ENCODE measurements around the gene RHBDD3. TPM values are rescaled to one million over a fixed set of nuclear protein-coding genes. Genes with fewer than 3 reads are reported as not detected.
A peak's percentile ranks its signal among the peaks of the same experiment; 100 is the strongest.

Gene RHBDD3
- total RNA-seq, 3 donors from 2014 or later (not counting 1 experiment from before 2014, with no cell fraction given): 16.6 to 20.9 (median 17.9) TPM

DNA sequence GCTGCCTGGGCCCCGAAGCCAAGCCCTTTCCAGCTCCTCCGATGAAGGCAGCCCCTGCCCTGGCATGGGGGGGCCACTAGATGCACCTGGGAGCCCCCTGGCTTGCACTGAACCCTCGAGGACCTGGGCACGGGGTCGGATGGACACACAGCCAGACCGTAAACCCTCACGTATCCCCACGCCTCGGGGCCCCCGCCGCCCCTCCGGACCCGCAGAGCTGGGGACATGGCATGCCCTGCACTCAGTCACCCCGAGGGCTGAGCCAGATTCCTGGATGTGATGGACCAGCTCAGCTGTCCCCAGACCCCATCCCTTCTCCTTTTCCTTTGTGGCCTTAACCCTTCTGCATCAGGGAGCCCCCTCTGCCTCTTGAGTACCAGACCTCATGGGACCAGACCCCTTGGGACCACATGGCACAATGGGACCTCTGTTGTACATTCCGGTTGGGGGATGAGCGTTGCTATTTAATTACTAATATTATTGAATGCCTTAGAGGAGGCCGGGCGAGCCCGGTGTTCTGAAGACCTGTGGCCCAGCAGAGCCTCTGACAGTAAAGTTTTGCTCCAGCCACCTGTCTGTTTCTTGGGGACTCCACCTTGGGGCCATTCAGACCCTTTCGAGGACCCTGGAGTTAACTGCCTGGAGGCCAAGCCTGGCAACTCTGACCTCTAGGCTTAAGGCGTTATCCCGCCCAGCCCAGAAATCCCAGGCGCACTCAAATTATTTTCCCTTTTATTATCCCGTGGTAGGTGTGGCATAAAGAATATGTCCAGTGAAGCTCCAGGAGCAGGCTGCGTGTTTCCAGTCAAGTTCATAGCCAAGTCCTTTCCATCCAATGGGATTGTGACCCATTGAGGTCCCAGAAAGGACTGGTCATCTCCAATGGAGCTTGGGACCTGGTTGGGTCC is 44.7 kb upstream of the RHBDD3 start:
- peaks cover 37% of the 10 kb centered on the region for H3K4me1 ChIP-seq (ENCODE audit: control insufficient read depth, insufficient read depth, low read length)
- H3K4me3 Mint-ChIP-seq: no peak overlapping the region

DNA sequence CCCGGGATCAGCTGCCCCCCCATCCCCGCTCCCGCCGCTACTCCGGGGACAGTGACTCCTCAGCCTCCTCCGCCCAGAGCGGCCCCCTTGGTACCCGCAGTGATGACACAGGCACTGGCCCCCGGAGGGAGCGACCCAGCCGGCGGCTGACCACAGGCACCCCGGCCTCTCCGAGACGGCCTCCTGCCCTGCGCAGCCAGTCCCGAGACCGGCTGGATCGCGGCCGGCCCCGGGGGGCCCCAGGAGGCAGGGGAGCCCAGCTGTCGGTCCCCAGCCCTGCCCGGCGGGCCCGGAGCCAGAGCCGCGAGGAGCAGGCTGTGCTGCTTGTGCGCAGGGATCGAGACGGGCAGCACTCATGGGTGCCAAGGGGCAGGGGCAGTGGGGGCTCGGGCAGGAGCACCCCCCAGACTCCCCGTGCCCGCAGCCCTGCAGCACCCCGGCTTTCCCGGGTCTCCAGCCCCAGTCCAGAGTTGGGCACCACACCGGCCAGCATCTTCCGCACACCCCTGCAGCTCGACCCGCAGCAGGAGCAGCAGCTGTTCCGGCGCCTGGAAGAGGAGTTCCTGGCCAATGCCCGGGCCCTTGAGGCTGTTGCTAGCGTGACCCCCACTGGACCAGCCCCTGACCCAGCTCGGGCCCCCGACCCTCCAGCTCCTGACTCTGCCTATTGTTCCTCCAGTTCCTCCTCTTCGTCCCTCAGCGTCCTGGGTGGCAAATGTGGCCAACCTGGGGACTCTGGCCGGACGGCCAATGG is 43.9 kb upstream of the RHBDD3 start:
- no peaks in the 10 kb centered on the region for H3K36me3 ChIP-seq (ENCODE audit: control insufficient read depth, insufficient read depth, low read length)
- H3K4me3 ChIP-seq (ENCODE audit: low read length): no peak overlapping the region
- H3K27ac ChIP-seq (ENCODE audit: low read length): no peak overlapping the region
- intact Hi-C loops (cut with micrococcal nuclease): no loop called here
- H3K27me3 ChIP-seq (ENCODE audit: control insufficient read depth, insufficient read depth, low read length): peaks cover 27% of the 10 kb centered on the region
- DNase-seq (no peak), ATAC-seq (no peak)
- H3K9me3 ChIP-seq (ENCODE audit: control insufficient read depth, insufficient read depth, low read length): no peaks in the 10 kb centered on the region
- H3K27ac Mint-ChIP-seq: no peak overlapping the region
- no peak overlapping the region for H3K4me3 Mint-ChIP-seq
- H3K36me3 Mint-ChIP-seq: no peaks in the 10 kb centered on the region
- H3K9me3 Mint-ChIP-seq: no peaks in the 10 kb centered on the region
- 82% methylated on average over 50 of the region's 50 CpGs for WGBS (ENCODE audit: insufficient coverage)
- TF ChIP-seq, protein P1, sequence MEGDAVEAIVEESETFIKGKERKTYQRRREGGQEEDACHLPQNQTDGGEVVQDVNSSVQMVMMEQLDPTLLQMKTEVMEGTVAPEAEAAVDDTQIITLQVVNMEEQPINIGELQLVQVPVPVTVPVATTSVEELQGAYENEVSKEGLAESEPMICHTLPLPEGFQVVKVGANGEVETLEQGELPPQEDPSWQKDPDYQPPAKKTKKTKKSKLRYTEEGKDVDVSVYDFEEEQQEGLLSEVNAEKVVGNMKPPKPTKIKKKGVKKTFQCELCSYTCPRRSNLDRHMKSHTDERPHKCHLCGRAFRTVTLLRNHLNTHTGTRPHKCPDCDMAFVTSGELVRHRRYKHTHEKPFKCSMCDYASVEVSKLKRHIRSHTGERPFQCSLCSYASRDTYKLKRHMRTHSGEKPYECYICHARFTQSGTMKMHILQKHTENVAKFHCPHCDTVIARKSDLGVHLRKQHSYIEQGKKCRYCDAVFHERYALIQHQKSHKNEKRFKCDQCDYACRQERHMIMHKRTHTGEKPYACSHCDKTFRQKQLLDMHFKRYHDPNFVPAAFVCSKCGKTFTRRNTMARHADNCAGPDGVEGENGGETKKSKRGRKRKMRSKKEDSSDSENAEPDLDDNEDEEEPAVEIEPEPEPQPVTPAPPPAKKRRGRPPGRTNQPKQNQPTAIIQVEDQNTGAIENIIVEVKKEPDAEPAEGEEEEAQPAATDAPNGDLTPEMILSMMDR (IDR thresholded peaks at IDR 0.05): no peak
- peaks cover 29 to 41% of the 10 kb centered on the region in 2 donors for H3K27me3 Mint-ChIP-seq (ENCODE audit: low read depth in 2 of 2)
- peaks cover 9 to 24% of the 10 kb centered on the region in 2 donors for H3K4me1 Mint-ChIP-seq
- H3K4me1 ChIP-seq (ENCODE audit: control insufficient read depth, insufficient read depth, low read length): peaks cover 38% of the 10 kb centered on the region

More for the DNA sequence above, 44.7 kb upstream of the RHBDD3 start:
- Mint-ChIP-seq H3K9me3 (no peaks in the 10 kb centered on the region), H3K27me3 (ENCODE audit: low read depth in 2 of 2) (peaks cover 36 to 42% of the 10 kb centered on the region in 2 donors), H3K4me1 (peaks cover 9 to 20% of the 10 kb centered on the region in 2 donors), H3K27ac (no peak overlapping the region), H3K36me3 (no peaks in the 10 kb centered on the region)
- intact Hi-C loops (cut with micrococcal nuclease): no loop called here
- ATAC-seq (no peak), DNase-seq (no peak)
- TF ChIP-seq, protein P1 (IDR thresholded peaks at IDR 0.05): no peak
- H3K27me3 ChIP-seq (ENCODE audit: control insufficient read depth, insufficient read depth, low read length): peaks cover 26% of the 10 kb centered on the region
- no peak overlapping the region for H3K27ac ChIP-seq (ENCODE audit: low read length)
- WGBS (ENCODE audit: insufficient coverage): 92% methylated on average over 25 of the region's 25 CpGs
- H3K9me3 ChIP-seq (ENCODE audit: control insufficient read depth, insufficient read depth, low read length): no peaks in the 10 kb centered on the region
- no peak overlapping the region for H3K4me3 ChIP-seq (ENCODE audit: low read length)
- H3K36me3 ChIP-seq (ENCODE audit: control insufficient read depth, insufficient read depth, low read length): no peaks in the 10 kb centered on the region

DNA sequence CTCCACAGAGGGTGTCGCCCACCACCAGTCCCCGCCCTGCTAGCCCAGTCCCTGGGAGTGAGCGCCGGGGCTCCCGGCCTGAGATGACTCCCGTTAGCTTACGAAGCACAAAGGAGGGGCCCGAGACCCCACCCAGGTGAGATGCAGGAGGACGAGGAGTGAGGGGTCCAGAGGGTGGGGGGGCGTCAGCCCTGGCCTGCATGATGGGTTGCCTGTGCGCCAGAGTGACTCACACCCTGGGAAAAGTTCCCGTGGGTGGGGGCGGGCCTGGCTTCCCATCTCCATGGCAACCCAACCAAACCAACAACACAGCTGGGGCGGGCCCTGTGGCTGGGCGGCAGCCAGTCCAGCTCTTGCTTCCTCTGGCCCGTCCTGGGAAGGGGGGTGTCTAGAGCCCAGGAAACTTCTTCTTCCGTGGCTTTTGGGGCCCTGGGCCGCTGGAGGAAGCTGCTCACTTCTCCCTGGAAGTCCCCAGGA is 43.1 kb upstream of the RHBDD3 start:
- TF ChIP-seq, protein P1 (IDR thresholded peaks at IDR 0.05): no peak
- H3K4me1 Mint-ChIP-seq: peaks cover 9 to 32% of the 10 kb centered on the region in 2 donors
- Histone ChIP-seq H3K4me3 (ENCODE audit: low read length) (no peak overlapping the region), H3K36me3 (ENCODE audit: control insufficient read depth, insufficient read depth, low read length) (no peaks in the 10 kb centered on the region), H3K9me3 (ENCODE audit: control insufficient read depth, insufficient read depth, low read length) (no peaks in the 10 kb centered on the region), H3K4me1 (ENCODE audit: control insufficient read depth, insufficient read depth, low read length) (peaks cover 45% of the 10 kb centered on the region), H3K27ac (ENCODE audit: low read length) (no peak overlapping the region), H3K27me3 (ENCODE audit: control insufficient read depth, insufficient read depth, low read length) (peaks cover 30% of the 10 kb centered on the region)
- ATAC-seq (peak; percentile 44 to 62 (median 53)), DNase-seq (peak; percentile 37 to 62)
- H3K27ac Mint-ChIP-seq: no peak overlapping the region
- intact Hi-C loops (cut with micrococcal nuclease): no loop called here
- H3K9me3 Mint-ChIP-seq: no peaks in the 10 kb centered on the region
- H3K27me3 Mint-ChIP-seq (ENCODE audit: low read depth in 2 of 2): peaks cover 24 to 39% of the 10 kb centered on the region in 2 donors
- 23% methylated on average over 18 of the region's 18 CpGs for WGBS (ENCODE audit: insufficient coverage)
- H3K4me3 Mint-ChIP-seq: no peak overlapping the region
- no peaks in the 10 kb centered on the region for H3K36me3 Mint-ChIP-seq
